Activated CD8-positive, alpha-beta memory T cell treated with anti-CD3 and anti-CD28 coated beads, Interleukin-2, amount 50 U/mL, for 24 hours (primary cell): ENCODE results near the gene SLAMF6.
"Not testable (repeated sequence)": the region's sequence is repeated elsewhere in the genome, so short reads cannot be mapped to it uniquely, and the experiment has no call there.

ENCODE experiments used
- DNase-seq: peaks from one replicate; pipeline ENCODE4 v3.0.0-alpha.2; 2020; ENCODE audit errors: extremely low read depth

SLAMF6 gene

GRCh38 chr1:160542303-160542945, 19.4 kb upstream of the SLAMF6 start:
- DNase-seq = no peak

DNA sequence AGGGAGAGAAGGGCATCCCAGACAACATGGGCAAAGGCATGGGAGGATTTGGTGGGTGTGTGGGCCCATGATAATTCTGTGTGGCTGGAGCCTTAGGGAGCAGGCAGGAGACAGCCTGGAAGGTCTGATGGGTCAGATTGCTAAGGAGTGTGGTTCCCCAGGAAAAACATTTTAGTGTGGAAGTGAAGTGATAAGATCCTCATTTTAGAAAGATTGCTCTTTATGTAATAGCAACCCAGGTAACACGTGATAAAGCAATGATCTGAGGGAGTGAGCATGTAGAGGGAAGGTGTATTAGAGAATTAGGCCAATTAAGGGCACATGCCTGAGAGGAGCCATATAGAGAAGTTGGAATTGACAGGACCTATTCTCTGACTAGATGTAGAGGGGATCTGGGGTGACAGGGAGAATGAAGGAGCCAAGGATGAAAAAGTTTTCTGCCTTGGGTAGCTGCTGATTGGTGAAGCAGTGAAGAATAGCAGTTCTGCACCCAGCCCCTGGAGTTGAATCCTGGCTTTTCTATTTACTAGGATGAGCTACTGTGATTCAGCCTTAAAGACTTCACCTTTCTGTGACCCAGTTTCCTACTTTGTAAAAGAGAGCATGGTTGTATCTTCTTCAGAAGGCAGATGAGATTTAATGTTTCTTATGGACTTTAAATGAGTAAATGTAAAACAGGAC, 18.7 kb upstream of the SLAMF6 start:
- DNase-seq = no peak

- no peak for DNase-seq
Measured at GRCh38 chr1:160540859-160541233, 17.8 kb upstream of the SLAMF6 start.

DNA sequence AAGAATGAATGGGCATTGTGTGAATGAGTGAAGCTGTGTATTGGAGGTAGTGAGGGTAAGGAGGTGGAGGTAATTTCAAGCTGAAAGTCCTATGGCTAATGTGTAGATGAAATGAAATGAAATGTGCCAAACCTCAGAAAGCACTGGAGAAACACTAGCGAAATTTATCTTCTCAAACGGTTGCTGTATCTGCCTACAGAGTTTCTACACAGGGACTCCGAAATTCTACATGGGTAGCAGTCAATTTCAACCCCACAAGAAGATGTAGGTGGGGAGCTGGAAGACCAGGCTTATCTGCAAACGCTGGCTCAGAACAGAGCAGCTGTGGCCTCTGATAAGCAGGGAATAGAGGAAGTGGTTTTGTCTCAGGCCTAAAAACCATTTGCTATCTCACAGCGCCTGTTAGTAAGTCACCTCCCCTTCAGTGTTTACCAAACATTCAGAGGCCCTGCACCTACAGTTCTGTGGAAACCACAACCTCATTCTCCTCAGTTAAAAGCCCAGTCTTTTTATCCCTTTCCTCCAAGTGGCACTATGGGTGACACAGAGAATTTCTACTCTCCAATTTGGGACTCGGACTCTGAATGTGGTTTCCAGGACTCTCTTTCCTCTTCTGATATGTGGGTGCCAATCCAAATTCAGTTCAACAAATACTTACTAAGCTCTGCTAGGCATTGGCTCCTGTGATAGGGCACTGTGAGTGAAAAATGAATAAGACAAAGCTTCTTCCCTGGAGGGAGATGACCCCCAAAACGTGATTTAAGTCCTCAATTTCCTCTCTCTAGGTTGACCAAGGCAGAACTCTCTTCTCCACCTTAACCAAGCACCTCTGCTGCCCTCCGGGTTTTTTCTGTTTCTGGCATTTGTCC, 17.2 kb upstream of the SLAMF6 start:
- DNase-seq = no peak

- no peak for DNase-seq
Measured at GRCh38 chr1:160539684-160539989, 16.6 kb upstream of the SLAMF6 start.

DNA sequence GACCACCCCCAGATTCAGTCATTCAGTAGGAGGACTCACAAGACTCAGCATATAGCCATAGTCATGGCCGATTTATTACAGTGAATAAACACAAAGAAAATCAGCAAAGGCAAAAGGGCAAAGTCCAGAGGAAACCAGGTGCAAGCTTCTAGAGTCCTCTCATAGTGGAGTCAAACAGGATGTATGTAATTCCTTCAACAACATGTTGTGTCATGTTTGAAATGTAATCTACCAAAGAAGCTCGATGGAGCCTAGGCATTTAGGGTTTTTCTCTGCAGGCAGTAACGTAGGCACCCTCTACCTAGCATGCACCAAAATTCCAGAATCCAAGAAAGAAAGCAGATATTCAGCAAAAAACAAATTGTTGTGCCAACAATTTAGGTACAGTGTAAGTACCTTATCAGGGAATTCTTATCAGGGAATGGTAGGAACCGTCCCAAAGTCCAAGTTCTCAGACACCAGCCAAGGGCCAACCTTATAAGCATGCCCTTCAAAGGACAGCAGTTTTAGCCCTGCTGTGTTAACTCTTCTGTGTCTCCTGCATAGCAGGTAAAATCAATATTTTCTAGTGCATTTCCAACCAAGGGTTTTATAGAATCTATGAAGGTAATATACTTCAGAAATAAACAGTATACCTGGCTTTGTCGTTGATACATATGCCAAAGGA, 16.1 kb upstream of the SLAMF6 start:
- DNase-seq = no peak

GRCh38 chr1:160537714-160538665, 14.9 kb upstream of the SLAMF6 start:
- DNase-seq = no peak

- DNase-seq = no peak
Measured at GRCh38 chr1:160534823-160535605, 12.0 kb upstream of the SLAMF6 start.

GRCh38 chr1:160532557-160532813, 9.4 kb upstream of the SLAMF6 start:
- DNase-seq = not testable (repeated sequence)

DNA sequence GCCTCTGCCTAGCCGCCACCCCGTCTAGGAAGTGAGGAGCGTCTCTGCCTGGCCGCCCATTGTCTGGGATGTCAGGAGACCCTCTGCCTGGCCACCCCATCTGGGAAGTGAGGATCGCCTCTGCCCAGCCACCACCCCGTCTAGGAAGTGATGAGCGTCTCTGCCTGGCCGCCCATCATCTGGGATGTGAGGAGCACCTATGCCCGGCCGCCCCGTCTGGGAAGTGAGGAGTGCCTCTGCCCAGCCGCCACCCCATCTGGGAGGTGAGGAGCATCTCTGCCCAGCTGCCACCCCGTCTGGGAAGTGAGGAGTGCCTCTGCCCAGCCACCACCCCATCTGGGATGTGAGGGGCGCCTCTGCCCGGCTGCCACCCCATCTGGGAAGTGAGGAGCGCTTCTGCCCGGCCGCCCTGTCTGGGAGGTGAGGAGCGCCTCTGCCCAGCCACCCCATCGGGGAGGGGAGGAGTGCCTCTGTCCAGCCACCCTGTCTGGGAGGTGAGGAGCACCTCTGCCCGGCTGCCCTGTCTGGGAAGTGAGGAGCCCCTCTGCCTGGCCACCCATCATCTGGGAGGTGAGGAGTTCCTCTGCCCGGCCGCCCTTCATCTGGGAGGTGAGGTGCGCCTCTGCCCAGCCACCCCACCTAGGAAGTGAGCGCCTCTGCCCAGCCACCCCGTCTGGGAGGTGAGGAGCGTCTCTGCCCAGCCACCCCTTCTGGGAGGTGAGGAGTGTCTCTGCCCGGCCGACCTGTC, 8.9 kb upstream of the SLAMF6 start:
- not testable (repeated sequence) for DNase-seq

GRCh38 chr1:160529401-160529952, 6.4 kb upstream of the SLAMF6 start:
- not testable (repeated sequence) for DNase-seq

DNA sequence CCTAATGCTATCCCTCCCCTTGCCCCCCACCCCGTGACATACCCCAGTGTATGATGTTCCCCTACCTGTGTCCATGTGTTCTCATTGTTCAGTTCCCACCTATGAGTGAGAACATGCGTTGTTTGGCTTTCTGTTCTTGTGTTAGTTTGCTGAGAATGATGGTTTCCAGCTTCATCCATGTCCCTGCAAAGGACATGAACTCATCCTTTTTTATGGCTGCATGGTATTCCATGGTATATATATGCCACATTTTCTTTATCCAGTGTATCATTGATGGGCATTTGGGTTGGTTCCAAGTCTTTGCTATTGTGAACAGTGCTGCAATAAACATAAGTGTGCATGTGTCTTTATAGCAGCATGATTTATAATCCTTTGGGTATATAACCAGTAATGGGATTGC, 734 bp upstream of the SLAMF6 start:
- DNase-seq = not testable (repeated sequence)

DNA sequence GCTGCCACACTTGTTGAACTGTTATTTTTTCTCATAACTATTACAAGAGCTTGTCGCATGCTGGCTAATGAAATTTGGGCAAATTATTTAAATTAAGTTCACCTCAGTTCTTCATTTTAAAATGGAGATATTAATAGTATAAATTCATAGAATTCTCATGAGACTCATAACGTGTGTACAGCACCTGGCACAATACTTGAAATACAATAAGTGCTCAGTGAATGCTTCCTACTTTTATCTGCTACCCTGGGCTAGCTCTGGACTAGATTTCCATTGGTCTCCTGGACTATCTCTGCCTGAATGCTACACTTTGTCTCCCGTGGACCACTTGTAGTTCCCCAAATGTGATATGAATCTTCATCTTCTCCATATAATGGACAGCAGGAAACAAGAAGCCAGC, 919 bp downstream of the SLAMF6 start:
- no peak for DNase-seq

GRCh38 chr1:160521554-160521953, 1.5 kb downstream of the SLAMF6 start:
- DNase-seq = no peak

DNA sequence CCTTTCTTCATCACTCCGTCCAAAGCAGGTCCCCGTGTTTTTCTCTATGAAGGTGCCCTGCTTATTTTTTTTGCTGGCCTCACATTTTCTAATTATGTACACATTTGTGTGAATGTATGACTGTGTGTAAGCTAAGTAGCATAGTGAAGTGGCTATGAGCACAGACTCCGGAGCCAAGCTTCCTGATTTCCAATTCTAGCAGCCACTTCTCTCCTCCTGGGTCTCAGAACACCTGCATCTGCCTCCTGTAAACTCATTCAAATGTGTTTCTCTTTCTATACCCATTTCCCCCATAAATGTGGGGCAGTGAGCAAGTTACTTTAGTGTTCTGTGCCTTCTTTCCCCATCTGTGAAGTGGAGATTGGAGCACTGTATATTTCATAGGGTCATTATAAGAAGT, 2.1 kb downstream of the SLAMF6 start:
- DNase-seq = no peak

- DNase-seq = no peak
Measured at GRCh38 chr1:160520582-160520981, 2.5 kb downstream of the SLAMF6 start.

DNA sequence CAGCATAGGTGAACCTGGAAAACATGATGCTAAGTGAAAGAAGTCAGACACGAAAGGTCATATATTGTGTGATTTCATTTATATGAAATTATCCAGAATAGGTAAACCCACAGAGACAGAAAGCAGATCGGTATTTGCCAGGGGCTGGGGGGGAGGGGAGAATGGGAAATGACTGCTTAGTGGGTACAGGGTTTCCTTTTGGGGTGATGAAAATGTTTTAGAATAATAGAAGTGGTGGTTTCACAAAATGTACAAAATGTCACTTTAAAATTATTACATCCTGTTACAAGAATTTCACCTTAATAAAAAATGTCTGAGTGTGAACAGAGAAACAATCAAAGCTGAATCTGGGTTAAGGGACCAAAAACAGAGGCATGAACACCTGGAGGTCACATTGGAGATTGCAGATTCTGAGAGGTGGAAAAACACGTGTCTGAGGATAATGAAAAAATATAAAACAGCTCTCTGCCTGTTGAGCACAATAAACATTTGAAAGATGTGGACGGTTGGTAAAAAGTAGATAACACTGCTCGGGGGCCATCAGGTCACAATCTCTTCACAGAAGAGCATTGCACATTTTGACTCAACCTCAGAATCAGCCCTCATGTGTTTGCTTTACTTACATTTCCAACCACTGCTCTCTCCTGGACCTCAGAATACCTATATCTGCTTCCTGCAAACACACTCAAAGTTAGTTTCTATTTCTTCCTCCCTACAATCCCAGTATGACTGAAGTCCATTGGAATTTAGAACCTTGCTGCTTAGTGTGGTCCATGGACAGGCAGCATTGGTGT, 3.2 kb downstream of the SLAMF6 start:
- DNase-seq = no peak

DNA sequence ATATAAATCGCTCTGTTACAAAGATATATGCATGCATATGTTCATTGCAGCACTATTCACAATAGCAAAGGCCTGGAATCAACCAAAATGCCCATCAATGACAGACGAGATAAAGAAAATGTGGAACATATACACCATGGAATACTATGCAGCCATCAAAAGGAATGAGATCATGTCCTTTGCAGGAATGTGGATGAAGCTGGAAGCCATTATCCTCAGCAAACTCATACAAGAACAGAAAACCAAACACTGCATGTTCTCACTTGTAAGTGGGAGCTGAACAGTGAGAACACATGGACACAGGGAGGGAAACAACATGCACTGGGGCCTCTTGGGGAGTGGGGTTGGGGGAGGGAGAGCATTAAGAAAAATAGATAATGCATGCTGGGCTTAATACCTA, 5.5 kb downstream of the SLAMF6 start:
- DNase-seq = not testable (repeated sequence)

DNA sequence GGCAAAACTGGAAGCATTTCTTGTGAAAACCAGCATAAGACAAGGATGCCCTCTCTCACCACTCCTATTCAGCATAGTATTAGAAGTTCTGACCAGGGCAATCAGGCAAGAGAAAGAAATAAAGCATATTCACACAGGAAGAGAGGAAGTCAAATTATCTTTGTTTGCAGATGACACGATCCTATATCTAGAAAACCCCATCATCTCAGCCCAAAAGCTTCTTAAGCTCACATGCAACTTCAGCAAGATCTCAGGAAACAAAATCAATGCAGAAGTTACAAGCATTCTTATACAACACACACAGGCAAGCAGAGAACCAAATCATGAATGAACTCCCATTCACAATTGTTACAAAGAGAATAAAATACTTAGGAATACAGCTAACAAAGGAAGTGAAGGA, 7.1 kb downstream of the SLAMF6 start:
- not testable (repeated sequence) for DNase-seq
